Glomerular endothelial cell (primary cell): ENCODE data around the gene LARP1B. TPM values are rescaled to one million over a fixed set of nuclear protein-coding genes. Genes with fewer than 3 reads are reported as not detected.
A peak's percentile ranks its signal among the peaks of the same experiment; 100 is the strongest.
"Not testable (repeated sequence)": the region's sequence is repeated elsewhere in the genome, so short reads cannot be mapped to it uniquely, and the experiment has no call there.

Source experiments
- DNase-seq: peaks from one replicate; pipeline ENCODE4 v3.0.0-alpha.2; 2011; ENCODE audit warnings: low read depth, low spot score; ENCODE audit errors: extremely low read depth
- total RNA-seq: library from RNA; depleted of rRNA; stranded (reverse); fragments of >200 nt; gene quantifications from 2 replicates; pipeline ENCODE4 v1.2.3, GENCODE V29; 2015

LARP1B gene
- total RNA-seq, 1 donor from 2014 or later: 16.7 TPM

GRCh38 chr4:128134925-128135324, 73.8 kb downstream of the LARP1B start:
- DNase-seq: no peak

GRCh38 chr4:128135391-128135790, 74.3 kb downstream of the LARP1B start:
- no peak for DNase-seq

GRCh38 chr4:128141866-128142265, 80.8 kb downstream of the LARP1B start:
- DNase-seq: no peak

- DNase-seq: no peak
These were observed 84.6 kb downstream of the LARP1B start for GRCh38 chr4:128145727-128146126.

- no peak for DNase-seq
These were observed 92.7 kb downstream of the LARP1B start for GRCh38 chr4:128153800-128154199.

- DNase-seq: peak; percentile 54
These were observed 94.2 kb downstream of the LARP1B start for GRCh38 chr4:128155231-128155855.

- no peak for DNase-seq
These were observed 94.9 kb downstream of the LARP1B start for GRCh38 chr4:128155874-128156456.

- not testable (repeated sequence) for DNase-seq
These were observed 95.4 kb downstream of the LARP1B start for GRCh38 chr4:128156472-128156871.

- no peak for DNase-seq
These were observed 97.8 kb downstream of the LARP1B start for GRCh38 chr4:128158894-128159293.

GRCh38 chr4:128159967-128160366, 98.9 kb downstream of the LARP1B start:
- peak; percentile 33 for DNase-seq

GRCh38 chr4:128161138-128161537, 100.0 kb downstream of the LARP1B start:
- no peak for DNase-seq

- peak; percentile 41 for DNase-seq
These were observed 101.3 kb downstream of the LARP1B start for GRCh38 chr4:128162434-128162833.

- DNase-seq: peak; percentile 82
These were observed 102.3 kb downstream of the LARP1B start for GRCh38 chr4:128163177-128164117.

GRCh38 chr4:128166982-128167381, 105.9 kb downstream of the LARP1B start:
- DNase-seq: no peak

GRCh38 chr4:128168701-128169100, 107.6 kb downstream of the LARP1B start:
- no peak for DNase-seq

- no peak for DNase-seq
These were observed 108.1 kb downstream of the LARP1B start for GRCh38 chr4:128169245-128169644.

- DNase-seq: no peak
These were observed 115.5 kb downstream of the LARP1B start for GRCh38 chr4:128176643-128177042.

GRCh38 chr4:128177498-128177897, 116.4 kb downstream of the LARP1B start:
- no peak for DNase-seq

- DNase-seq: no peak
These were observed 125.5 kb downstream of the LARP1B start for GRCh38 chr4:128186623-128187022.

GRCh38 chr4:128191115-128191781, 130.1 kb downstream of the LARP1B start:
- peak; percentile 34 for DNase-seq
